OCI-LY1 (cell line): Measurements from ENCODE around the gene STX2.

Source experiments
- H2AFZ ChIP-seq: fragments of 200-600 bp; sonication (generic), shearing (Covaris generic); 2 replicates; pipeline ENCODE4 v1.6.0; 2014; ENCODE audit warnings: antibody characterized with exemption, mild to moderate bottlenecking, low read length
- H3F3A ChIP-seq: fragments of 200-600 bp; sonication (generic), shearing (Covaris generic); 2 replicates; pipeline ENCODE4 v1.6.0; 2014; ENCODE audit warnings: mild to moderate bottlenecking, antibody characterized with exemption, low read length, moderate library complexity; ENCODE audit not compliant: insufficient read depth
- H3K27ac ChIP-seq: fragments of 200-600 bp; sonication (generic); 2 replicates; pipeline ENCODE4 v1.5.1; 2014; ENCODE audit warnings: low read length, mixed run types, mild to moderate bottlenecking, low read depth; ENCODE audit not compliant: poor library complexity, severe bottlenecking
- H3K27me3 ChIP-seq: fragments of 200-600 bp; sonication (generic); 2 replicates; pipeline ENCODE4 v1.6.0; 2014; ENCODE audit warnings: antibody characterized with exemption, mild to moderate bottlenecking, low read length, moderate library complexity; ENCODE audit not compliant: insufficient read depth
- H3K36me3 ChIP-seq: fragments of 200-600 bp; sonication (generic); 2 replicates; pipeline ENCODE4 v1.6.1; 2014; ENCODE audit warnings: mild to moderate bottlenecking, antibody characterized with exemption, low read length, moderate library complexity, mixed read lengths; ENCODE audit not compliant: insufficient read depth
- H3K4me1 ChIP-seq: fragments of 200-600 bp; sonication (generic); 2 replicates; pipeline ENCODE4 v1.5.1; 2014; ENCODE audit warnings: mild to moderate bottlenecking, low read length, moderate library complexity; ENCODE audit not compliant: insufficient read depth, severe bottlenecking
- H3K4me2 ChIP-seq: fragments of 200-600 bp; sonication (generic), shearing (Covaris generic); 2 replicates; pipeline ENCODE4 v1.6.1; 2014; ENCODE audit warnings: low read length
- H3K4me3 ChIP-seq: fragments of 200-600 bp; sonication (generic); 2 replicates; pipeline ENCODE4 v1.5.1; 2014; ENCODE audit warnings: low read length, low read depth, mild to moderate bottlenecking, mixed read lengths; ENCODE audit not compliant: poor library complexity, severe bottlenecking
- H3K79me2 ChIP-seq: fragments of 200-600 bp; shearing (Covaris generic); 2 replicates; pipeline ENCODE4 v1.6.1; 2016; ENCODE audit warnings: mixed run types, low read length, mixed read lengths; ENCODE audit not compliant: insufficient read depth
- H3K9ac ChIP-seq: fragments of 200-600 bp; sonication (generic), shearing (Covaris generic); 2 replicates; pipeline ENCODE4 v1.6.1; 2014; ENCODE audit warnings: mild to moderate bottlenecking, low read length, mixed read lengths
- H3K9me2 ChIP-seq: fragments of 200-600 bp; sonication (generic), shearing (Covaris generic); 2 replicates; pipeline ENCODE4 v1.6.1; 2014; ENCODE audit warnings: low read depth, mild to moderate bottlenecking, low read length, mixed read lengths
- H3K9me3 ChIP-seq: fragments of 200-600 bp; shearing (Covaris generic); 2 replicates; pipeline ENCODE4 v1.6.1; 2014; ENCODE audit warnings: low read length, mixed read lengths
- H4K20me1 ChIP-seq: fragments of 200-600 bp; sonication (generic), shearing (Covaris generic); 2 replicates; pipeline ENCODE4 v1.6.0; 2016; ENCODE audit warnings: mild to moderate bottlenecking, low read length; ENCODE audit not compliant: insufficient read depth
- EZH2 ChIP-seq: fragments of 200-600 bp; sonication (generic), shearing (Covaris generic); IDR thresholded peaks from 2 replicates; pipeline ENCODE4 v1.8.0; 2017; ENCODE audit warnings: borderline replicate concordance, mixed run types, mild to moderate bottlenecking, antibody characterized with exemption, low read length, moderate library complexity, mixed read lengths
- TF ChIP-seq, protein P1 (sequence below): fragments of 200-600 bp; sonication (generic), shearing (Covaris generic); IDR thresholded peaks from 2 replicates; pipeline ENCODE4 v1.5.1; 2017; ENCODE audit warnings: mild to moderate bottlenecking, antibody characterized with exemption, low read length, moderate library complexity, mixed read lengths

Gene STX2

DNA sequence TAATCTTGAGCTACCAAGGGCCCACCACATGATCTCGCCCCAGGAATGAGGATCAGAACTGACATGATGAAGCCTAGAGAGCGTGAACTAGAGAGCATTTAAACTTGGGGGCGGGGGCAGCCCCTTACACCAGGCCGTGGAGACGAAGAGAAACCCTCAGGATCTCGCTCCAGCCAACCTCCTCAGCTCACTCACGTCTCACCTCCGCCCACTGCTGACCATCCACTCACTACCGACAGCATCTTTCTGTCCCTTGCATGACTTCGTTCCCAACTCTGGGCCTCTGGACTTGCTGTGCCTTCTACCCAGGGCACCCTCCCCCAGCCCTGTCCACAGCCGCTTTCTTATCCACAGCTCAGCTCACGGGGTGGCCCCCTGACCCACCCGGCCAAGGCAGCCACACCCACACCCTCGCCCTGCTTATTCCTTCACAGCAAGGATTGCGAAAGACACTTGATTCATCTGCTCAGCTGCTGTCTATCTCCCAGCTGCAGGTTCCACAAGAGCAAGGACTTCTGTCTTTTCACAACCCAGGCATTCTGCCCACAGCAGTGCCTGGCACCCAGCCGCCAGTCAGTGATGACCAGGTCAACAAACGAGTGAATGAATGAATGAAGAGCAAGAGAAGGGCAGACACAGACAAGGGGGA lies 6.4 kb downstream of the STX2 start:
- Histone ChIP-seq H3K27ac (no peak overlapping the region), H3K27me3 (no peaks in the 10 kb centered on the region), H3K4me3 (no peak overlapping the region), H3K9ac (no peak overlapping the region), H3F3A (no peaks in the 10 kb centered on the region), H3K4me2 (no peak overlapping the region; the same call in 1 of the 2 replicates), H3K9me3 (no peaks in the 10 kb centered on the region), H3K9me2 (no peaks in the 10 kb centered on the region), H2AFZ (no peak overlapping the region), H3K36me3 (no peaks in the 10 kb centered on the region), H3K4me1 (peaks cover 66% of the 10 kb centered on the region), H4K20me1 (no peaks in the 10 kb centered on the region), H3K79me2 (peaks cover 2% of the 10 kb centered on the region)
- TF ChIP-seq, protein P1, sequence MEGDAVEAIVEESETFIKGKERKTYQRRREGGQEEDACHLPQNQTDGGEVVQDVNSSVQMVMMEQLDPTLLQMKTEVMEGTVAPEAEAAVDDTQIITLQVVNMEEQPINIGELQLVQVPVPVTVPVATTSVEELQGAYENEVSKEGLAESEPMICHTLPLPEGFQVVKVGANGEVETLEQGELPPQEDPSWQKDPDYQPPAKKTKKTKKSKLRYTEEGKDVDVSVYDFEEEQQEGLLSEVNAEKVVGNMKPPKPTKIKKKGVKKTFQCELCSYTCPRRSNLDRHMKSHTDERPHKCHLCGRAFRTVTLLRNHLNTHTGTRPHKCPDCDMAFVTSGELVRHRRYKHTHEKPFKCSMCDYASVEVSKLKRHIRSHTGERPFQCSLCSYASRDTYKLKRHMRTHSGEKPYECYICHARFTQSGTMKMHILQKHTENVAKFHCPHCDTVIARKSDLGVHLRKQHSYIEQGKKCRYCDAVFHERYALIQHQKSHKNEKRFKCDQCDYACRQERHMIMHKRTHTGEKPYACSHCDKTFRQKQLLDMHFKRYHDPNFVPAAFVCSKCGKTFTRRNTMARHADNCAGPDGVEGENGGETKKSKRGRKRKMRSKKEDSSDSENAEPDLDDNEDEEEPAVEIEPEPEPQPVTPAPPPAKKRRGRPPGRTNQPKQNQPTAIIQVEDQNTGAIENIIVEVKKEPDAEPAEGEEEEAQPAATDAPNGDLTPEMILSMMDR: no peak
- no peak for TF ChIP-seq EZH2

- H3K36me3 ChIP-seq: no peaks in the 10 kb centered on the region
- H3K27me3 ChIP-seq: no peaks in the 10 kb centered on the region
- H2AFZ ChIP-seq: no peak overlapping the region
- no peak overlapping the region for H3K9ac ChIP-seq
- H3K9me3 ChIP-seq: no peaks in the 10 kb centered on the region
- no peaks in the 10 kb centered on the region for H4K20me1 ChIP-seq
- TF ChIP-seq, protein P1: no peak
- no peak for TF ChIP-seq EZH2
- no peak overlapping the region for H3K4me3 ChIP-seq
- H3K27ac ChIP-seq: peak overlapping the region; percentile 41
- H3K79me2 ChIP-seq: no peaks in the 10 kb centered on the region; the same call in none of the 2 replicates
- no peaks in the 10 kb centered on the region for H3F3A ChIP-seq
- no peak overlapping the region; the same call in 1 of the 2 replicates for H3K4me2 ChIP-seq
- no peaks in the 10 kb centered on the region for H3K9me2 ChIP-seq
- H3K4me1 ChIP-seq: peaks cover 66% of the 10 kb centered on the region
Measured at GRCh38 chr12:130831876-130832405, 7.1 kb downstream of the STX2 start.

- Histone ChIP-seq H3K79me2 (no peaks in the 10 kb centered on the region; the same call in none of the 2 replicates), H3K9me3 (no peaks in the 10 kb centered on the region), H3K27ac (peak overlapping the region; percentile 33), H3K4me1 (peaks cover 62% of the 10 kb centered on the region), H3K9ac (no peak overlapping the region), H3K4me2 (no peak overlapping the region), H4K20me1 (no peaks in the 10 kb centered on the region), H3F3A (no peaks in the 10 kb centered on the region), H3K36me3 (no peaks in the 10 kb centered on the region), H2AFZ (no peak overlapping the region), H3K9me2 (no peaks in the 10 kb centered on the region), H3K27me3 (no peaks in the 10 kb centered on the region), H3K4me3 (no peak overlapping the region)
- TF ChIP-seq, protein P1: no peak
- TF ChIP-seq EZH2: no peak
Measured at GRCh38 chr12:130831246-130831645, 7.8 kb downstream of the STX2 start.
